Activated CD8-positive, alpha-beta memory T cell treated with anti-CD3 and anti-CD28 coated beads, Interleukin-2, amount 50 U/mL, for 1 hour (primary cell): ENCODE data around the gene TTC7B.

ENCODE experiments used
- DNase-seq: peaks from one replicate; pipeline ENCODE4 v3.0.0-alpha.2; 2020; ENCODE audit errors: extremely low read depth

Gene TTC7B

GRCh38 chr14:90648421-90648820 lies 167.8 kb downstream of the TTC7B start:
- no peak for DNase-seq

- no peak for DNase-seq
These were observed 168.7 kb downstream of the TTC7B start for GRCh38 chr14:90647473-90648005.

- no peak for DNase-seq
These were observed 170.3 kb downstream of the TTC7B start for GRCh38 chr14:90645842-90646443.

- DNase-seq: no peak
These were observed 171.3 kb downstream of the TTC7B start for GRCh38 chr14:90644882-90645281.

GRCh38 chr14:90643982-90644670 lies 172.1 kb downstream of the TTC7B start:
- no peak for DNase-seq

GRCh38 chr14:90642244-90642717 lies 173.9 kb downstream of the TTC7B start:
- no peak for DNase-seq

- DNase-seq: no peak
These were observed 174.5 kb downstream of the TTC7B start for GRCh38 chr14:90641615-90642243.

- DNase-seq: no peak
These were observed 175.1 kb downstream of the TTC7B start for GRCh38 chr14:90641168-90641567.

- no peak for DNase-seq
These were observed 176.6 kb downstream of the TTC7B start for GRCh38 chr14:90639641-90640040.

- DNase-seq: no peak
These were observed 183.4 kb downstream of the TTC7B start for GRCh38 chr14:90632871-90633270.

- DNase-seq: no peak
These were observed 183.8 kb downstream of the TTC7B start for GRCh38 chr14:90632451-90632850.

- no peak for DNase-seq
These were observed 185.9 kb downstream of the TTC7B start for GRCh38 chr14:90630171-90630806.

GRCh38 chr14:90629471-90629870 lies 186.8 kb downstream of the TTC7B start:
- no peak for DNase-seq

GRCh38 chr14:90628825-90629224 lies 187.4 kb downstream of the TTC7B start:
- no peak for DNase-seq

- no peak for DNase-seq
These were observed 188.8 kb downstream of the TTC7B start for GRCh38 chr14:90627478-90627877.

- no peak for DNase-seq
These were observed 189.7 kb downstream of the TTC7B start for GRCh38 chr14:90626550-90626949.

- no peak for DNase-seq
These were observed 190.8 kb downstream of the TTC7B start for GRCh38 chr14:90625445-90625844.

GRCh38 chr14:90624732-90625400 lies 191.4 kb downstream of the TTC7B start:
- DNase-seq: no peak

GRCh38 chr14:90624227-90624626 lies 192.0 kb downstream of the TTC7B start:
- no peak for DNase-seq

GRCh38 chr14:90621201-90621600 lies 195.0 kb downstream of the TTC7B start:
- DNase-seq: no peak

GRCh38 chr14:90620568-90621077 lies 195.6 kb downstream of the TTC7B start:
- no peak for DNase-seq

- no peak for DNase-seq
These were observed 196.3 kb downstream of the TTC7B start for GRCh38 chr14:90619911-90620310.
